ENCODE measurements around the gene NABP2.
A peak's percentile ranks its signal among the peaks of the same experiment; 100 is the strongest.

Gene NABP2

DNA sequence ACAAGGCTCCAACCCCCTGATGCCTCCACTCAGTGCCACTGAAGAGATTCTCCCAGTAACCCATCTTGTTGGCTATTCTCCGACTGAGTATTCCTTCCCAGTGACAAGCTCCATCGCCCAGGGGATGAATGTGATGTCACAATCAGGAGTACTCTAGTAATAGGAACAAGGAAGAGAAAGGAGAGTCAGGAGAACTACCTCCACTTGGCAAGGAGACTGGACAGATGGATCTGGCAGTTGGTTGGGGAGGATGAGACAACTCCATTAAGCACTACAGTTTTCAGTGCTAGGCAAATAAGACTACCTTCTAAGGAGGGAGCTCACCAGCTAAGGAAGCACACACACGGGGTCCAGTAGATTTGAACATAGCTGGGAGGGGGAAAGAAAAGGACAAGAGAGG lies 7.7 kb upstream of the NABP2 start:
- no peak for DNase-seq

DNA sequence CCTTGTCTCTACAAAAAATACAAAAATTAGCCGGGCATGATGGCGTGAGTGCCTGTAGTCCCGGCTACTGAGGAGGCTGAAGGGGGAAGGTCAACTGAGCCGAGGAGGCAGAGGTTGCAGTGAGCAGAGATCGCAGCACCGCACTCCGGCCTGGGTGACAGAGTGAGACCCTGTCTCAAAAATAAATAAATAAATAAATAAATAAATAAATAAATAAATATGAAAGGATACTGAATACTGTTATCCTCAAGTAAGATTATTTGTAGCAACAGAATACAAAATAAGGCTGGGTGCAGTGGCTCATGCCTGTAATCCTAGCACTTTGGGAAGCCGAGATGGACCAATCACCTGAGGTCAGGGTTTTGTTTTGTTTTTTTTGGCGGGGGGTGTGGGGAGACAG lies 4.3 kb upstream of the NABP2 start:
- no peak for DNase-seq

DNA sequence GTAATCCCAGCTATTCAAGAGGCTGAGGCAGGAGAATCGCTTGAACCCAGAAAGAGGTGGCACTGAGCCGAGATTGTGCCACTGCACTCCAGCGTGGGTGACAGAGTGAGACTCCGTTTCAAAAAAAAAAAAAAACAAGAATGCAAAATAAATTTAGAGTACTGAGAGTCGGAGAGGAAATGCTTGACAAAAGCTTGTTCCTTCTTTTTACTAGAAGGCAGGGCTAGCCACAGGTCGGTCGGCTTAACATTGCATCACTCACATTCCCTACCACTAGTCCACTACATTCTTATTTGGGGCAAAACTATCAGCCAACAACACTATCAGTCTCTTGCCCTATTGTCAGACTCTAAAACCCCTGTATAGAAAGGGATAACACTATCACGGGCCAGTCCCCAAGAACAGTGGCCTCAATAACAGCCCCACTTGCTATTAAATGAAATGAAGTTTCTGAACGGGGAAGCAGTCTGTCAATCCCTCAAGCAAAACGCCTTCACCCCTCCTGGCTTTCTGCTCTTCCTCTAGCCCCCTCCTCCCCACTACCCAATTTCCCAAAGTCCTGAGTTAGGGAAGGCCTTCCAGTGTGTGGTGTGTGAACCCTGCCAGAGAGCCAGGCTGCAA lies 3.4 kb upstream of the NABP2 start:
- DNase-seq, result peak; percentile 40

DNA sequence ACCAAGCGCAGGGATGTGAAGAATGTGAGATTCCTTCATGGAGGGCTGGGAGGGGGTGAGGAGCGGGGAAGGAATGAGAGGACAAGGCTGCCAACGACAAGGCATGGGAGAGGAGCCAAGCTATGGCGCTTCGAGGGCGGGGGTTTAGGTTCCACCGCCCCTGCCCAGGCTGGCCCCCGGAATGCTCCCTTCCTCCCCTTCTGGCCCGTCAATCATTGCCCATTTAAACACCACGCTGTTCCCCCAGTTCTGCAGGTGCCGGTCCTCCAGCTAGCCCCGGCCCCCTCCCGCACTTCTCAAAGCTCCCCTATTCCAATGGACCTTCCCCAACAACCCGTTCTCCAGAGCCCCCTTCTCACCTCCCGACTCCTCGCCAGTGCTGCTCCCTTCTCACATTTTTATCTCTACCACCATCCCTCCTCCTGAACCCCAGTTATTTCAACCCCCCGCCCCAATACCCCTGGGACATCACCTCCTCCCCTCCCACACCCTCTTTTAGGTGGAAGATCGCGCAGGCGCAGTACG lies 2.8 kb upstream of the NABP2 start:
- no peak for DNase-seq

DNA sequence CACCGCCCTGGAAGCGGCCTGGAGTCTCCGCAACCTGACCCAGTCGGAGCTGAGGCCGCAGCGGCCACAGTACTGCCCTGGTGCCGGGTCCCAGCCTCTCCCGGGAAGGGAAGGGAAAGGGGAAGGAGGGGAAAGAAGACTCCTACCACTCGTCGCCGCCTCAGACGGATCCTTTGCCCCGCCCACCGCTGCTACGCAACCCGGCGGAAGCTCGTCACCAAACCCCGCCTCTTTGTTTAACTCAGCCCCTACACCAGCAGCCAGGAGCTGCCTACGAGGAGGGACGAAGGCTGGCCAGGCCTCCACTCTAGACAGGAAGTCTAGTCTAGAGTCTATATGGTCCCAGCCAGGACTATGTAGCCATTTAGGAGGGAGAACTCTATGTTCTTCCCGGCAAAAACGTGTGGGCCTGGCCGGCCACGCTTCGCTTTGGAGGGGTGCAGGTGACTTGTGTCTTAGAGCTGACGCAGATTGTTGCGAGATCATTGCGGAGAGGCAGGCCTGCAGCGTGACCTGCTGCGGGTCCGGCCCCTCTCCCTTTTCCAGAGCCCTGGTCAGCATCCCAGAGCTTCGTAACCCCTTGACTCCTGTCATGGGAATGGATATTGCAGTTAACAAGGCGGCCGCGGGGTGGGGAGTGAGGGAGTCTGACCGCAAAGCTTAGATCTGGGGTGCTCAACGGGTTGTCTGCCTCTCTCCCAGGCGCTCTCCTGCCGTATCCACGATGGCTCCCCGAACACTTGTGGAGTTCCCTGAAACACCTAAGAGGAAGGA lies 2.2 kb upstream of the NABP2 start, which contains the start of gene RNF41:
Gene RNF41, minus strand, starts transcription at position 166 of the 774 bp plus-strand sequence. CDS start 7,875 bp downstream, outside the sequence.
- peak; percentile 94 for DNase-seq

DNA sequence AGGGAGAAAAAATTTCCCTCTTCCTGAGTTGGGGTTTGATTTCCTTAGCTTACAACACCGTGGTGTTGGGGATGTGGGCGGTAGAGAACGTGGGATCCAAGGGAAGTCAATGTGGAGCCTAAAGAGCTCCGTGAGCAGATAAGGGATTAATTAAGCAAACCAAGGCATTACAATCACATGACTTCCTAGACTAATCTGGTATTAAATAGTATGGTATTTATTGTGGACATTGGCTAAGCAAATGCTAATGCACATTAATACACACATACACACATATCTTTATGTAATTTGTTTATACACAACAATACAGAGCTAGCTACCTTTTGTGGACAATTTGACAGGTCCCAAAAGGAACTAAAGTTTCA lies 1.6 kb upstream of the NABP2 start:
- DNase-seq, result no peak

DNA sequence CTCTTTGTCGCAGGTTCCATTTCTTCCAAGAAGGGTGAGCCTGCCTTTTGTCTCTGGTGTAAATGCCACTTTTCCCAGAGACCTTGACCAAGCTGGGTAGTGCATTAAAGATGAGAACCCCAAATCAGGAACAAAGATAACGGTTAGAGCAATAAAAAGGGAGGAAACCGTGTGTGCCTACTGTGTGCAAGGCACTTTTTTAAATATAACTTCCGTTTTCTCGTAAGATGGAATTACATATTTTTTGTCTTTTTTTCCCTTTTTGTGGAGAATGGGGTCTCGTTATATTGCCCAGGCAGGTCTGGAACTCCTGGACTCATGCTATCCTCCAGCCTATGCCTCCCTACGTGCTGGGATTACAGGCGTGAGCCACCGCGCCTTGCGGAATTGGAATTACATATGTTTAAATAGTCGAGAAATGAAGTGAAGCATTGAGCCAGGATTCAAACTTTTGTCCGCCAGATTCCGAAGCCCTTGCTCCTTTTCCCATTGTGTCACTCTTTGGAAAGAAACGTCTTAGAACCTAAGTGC lies 506 bp upstream of the NABP2 start:
- no peak for DNase-seq

DNA sequence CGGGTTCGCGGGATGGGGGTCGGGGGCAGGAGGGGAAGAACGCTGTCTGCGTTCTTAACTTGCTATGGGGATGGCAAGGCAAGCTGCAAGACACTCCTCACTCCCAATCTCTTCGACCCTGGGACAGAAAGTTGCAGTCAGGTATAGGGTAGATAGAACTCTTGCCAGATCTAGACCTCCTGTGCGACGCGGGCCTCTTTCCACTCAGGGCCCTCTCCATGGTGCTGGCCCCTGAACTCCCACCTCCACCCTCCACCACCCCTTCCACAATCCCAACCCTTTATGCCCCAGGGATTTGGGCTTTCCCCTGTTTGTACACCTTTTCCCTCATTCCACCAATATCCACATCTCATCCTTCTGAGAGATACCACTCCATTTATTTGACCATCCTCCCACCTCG lies 812 bp downstream of the NABP2 start:
- DNase-seq, result no peak

DNA sequence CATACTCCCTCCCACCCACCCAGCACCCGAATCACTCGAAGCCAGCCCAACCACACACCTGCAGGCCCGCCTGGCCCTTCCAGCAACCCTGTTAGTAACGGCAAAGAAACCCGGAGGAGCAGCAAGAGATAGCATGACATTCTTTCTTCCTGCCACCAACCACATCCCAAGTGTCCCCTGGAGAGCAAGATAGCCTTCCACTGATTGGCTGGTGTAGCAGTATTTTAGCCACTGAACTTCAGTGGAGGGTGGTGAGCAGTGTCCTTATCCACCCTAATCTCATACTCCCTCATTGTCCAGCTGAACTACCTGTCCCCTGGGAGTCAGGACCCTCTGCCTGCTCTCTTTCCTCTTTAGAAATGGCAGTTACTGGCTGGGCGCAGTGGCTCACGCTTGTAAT lies 4.9 kb downstream of the NABP2 start:
- no peak for DNase-seq

DNA sequence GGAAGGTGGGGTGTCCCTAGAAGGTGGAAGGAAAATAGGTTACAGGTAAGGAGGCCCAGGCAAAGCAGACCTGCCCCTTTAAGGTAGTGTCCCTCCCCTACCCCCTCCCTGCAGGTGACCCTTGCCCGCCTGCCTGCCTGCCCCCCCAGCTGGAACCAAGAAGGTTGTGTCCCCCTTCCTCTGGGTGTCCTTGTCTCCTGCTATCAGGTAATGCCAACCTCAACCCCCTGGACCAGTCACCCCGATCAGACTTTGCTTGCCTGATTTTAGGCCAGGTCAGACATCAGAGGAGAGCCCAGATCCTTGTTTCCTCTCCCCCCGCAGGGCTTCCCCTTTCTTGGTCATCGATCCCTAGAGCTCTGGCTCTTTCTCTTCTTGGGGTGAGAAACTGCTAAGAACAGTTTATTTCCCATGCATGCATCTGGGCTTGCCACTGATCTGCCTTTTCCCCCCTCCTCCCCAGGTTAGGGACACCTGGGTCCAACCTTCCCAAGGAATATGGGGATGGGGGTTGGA lies 5.8 kb downstream of the NABP2 start, which contains the start of gene SLC39A5:
Gene SLC39A5, plus strand, starts transcription at position 136 of the 516 bp plus-strand sequence. CDS start 1,224 bp downstream, outside the sequence.
- no peak for DNase-seq

DNA sequence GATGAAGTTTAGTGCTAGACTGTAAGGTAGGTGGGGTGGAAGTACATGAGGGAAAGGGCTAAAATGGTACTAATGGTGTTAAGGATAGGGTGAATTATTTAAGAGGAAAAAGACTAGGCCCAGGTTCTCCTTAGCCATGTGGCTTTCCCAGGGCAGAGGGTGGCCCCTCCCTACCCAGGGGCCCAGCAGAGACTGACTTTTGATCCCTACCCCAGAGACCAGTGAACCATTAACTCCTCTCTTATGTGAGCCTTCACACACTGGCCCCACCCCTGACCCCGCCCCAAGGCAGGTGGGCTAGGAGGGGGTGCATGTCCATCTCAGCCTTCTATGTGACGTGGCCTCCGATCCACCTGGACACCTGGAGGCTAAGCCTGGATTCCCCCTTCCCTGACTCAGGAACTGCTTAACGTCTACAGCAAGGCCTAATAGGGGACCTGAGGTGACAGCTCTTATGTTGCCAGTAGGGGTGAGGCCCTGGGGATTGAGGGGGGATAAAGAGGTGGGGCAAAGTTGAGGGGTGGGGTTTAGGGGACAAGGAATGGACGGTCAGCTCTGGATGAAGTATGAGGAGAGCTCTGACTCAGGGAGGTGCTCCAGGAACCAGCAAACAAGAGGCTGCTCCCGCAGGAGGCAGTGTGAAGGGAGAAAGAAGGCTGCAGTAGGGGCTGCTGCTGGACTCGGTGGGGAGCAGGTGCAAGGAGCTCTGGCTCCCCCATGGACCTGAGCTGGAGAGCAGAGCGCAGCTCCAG lies 6.5 kb downstream of the NABP2 start:
- DNase-seq, result no peak

DNA sequence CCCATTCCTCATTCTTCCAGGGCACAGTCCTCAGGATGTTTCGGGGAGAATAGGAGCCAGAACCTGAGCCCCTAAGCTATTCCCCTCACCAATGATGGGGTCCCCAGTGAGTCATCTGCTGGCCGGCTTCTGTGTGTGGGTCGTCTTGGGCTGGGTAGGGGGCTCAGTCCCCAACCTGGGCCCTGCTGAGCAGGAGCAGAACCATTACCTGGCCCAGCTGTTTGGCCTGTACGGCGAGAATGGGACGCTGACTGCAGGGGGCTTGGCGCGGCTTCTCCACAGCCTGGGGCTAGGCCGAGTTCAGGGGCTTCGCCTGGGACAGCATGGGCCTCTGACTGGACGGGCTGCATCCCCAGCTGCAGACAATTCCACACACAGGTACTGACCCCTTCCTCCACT lies 7.0 kb downstream of the NABP2 start:
- DNase-seq, result no peak

DNA sequence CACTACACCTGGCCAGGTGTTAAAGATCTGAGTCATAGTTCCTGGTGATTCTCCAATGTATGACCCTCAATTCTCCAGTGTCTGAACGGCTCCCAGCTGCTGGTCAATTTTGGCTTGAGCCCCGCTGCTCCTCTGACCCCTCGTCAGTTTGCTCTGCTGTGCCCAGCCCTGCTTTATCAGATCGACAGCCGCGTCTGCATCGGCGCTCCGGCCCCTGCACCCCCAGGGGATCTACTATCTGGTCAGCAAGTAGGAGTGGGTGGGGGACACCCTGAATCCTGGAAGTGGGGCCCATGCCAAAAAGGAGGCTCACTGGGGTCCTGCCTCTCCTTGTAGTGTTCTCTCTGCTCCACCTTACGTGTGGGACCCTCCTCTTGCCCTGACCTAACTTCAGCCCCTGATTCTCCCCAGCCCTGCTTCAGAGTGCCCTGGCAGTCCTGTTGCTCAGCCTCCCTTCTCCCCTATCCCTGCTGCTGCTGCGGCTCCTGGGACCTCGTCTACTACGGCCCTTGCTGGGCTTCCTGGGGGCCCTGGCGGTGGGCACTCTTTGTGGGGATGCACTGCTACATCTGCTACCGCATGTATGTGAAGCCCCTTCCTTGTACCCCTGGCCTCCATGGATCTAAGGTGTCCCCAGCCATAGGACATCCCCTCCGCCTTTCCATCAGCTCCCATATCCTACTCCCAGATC lies 10.7 kb downstream of the NABP2 start:
- no peak for DNase-seq

DNA sequence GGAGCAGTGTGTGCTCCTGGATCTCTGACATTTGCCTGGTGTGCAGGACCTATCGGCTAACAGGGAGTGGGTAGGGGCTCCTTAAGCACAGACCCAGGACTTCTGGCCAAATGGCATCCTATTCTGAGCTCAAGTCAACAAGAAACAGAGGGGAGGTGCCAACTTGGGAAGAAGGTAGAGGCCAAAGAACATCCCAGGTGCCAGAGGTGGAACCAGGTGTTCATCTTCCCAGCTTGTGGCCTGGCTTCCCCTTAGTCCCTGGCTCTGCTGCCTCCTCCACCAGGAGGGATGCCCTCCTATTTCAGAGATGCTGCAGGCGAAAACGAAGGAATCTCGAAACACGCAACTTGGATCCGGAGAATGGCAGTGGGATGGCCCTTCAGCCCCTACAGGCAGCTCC lies 11.9 kb downstream of the NABP2 start:
- no peak for DNase-seq

DNA sequence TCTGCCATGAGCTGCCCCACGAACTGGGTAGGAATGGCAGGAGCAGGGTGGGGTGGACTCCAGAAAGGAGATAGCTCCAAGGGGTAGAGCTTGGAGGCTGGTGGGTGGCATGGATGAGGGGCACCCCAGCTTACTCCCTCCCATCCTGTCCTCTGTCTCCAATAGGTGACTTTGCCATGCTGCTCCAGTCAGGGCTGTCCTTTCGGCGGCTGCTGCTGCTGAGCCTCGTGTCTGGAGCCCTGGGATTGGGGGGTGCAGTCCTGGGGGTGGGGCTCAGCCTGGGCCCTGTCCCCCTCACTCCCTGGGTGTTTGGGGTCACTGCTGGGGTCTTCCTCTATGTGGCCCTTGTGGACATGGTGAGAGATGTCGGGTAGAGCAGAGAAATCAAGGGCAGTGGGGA lies 12.8 kb downstream of the NABP2 start:
- no peak for DNase-seq

DNA sequence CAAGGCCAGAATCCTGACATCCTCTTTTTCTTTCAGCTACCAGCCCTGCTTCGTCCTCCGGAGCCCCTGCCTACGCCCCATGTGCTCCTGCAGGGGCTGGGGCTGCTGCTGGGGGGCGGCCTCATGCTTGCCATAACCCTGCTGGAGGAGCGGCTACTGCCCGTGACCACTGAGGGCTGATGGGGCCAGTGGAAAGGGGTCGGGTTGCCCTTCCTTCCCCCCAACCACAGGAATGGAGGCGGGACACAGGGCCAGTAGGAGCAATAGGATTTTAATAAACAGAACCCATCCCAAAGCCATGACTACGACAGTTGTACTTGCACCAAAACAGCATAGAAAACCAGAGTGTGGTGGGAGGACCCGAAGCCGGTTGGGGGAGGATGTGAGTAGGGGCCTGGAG lies 13.4 kb downstream of the NABP2 start:
- no peak for DNase-seq

DNA sequence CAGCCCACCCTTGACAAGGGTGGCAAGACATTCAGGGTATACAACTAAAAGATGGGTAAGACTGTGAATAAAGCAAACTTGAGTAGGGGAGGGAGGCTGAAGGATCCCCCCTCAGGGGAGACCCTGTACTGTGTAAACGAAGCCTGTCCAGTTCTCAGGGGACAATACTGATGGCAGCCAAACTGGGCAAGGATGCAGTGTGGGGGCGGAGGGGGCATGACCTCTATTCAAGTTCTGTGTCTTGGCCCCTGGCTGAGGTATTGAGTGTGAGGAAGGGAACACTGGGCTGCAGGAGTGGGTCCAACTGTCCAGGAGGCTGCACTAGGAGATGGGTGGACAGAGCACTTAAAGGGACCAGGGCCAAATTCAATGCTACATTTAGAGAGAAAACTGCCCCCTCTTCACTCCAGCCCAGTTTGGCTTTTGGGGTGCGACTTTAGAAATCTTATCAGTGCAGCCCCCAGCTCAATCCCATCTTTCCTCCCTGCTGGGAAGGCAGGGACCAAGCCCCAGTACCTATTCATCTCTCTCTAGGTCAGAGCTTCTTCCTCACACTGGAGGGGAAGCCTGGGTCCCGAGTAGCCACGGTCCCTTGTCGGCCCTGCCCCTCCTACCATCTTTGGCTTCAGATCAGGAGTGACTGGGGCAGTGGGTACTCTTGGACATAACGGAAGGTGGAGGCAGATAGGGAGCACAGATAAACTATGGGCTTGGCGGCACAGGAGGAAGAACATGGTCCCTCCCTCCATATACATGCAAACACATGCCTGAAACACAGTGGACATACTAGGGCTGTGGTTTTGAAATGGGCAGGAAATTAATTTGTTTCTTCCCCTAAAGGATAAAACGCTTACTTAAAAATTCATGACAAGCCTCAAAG lies 17.5 kb downstream of the NABP2 start:
- no peak for DNase-seq

DNA sequence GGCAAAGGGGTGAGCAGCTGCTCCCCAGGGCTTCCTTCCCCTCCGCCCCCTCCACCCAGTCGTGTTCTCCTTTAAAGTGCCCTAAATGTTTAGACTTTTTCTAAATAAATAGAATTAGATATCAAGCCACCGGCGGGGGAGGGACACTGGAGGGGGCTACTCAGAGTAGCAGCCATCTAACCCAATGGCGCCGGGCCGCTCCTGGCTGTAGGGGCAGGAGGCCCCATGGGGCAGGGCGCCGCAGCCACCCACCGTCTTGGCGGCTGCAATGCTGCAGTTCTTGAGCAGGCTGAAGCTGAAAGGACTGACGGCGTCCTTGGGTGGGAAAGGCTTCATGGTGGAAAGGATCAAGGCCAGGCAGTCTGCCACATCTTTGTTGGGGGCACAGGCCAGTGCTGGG lies 18.8 kb downstream of the NABP2 start:
- DNase-seq, result no peak

DNA sequence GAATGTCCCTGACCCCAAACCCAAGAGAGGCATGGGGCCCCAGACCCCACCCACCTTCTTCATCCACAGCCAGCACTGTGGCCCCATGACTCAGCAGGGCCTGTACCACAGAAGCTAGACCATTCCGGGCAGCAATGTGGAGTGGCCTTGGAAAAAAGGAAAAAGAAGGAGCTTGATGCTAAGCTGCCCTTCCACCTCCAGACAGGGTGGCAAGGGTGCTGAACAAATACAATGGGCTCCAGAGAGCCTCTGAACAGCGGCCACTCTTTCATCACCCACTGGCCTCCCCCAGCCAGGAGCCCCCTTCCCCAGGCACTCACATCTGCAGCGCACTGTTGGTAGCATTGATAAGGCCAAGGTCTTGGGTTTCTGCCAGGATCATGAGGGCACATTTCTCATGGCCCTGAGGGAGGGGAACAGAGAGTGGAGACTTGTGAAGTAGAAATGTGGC lies 19.6 kb downstream of the NABP2 start:
- no peak for DNase-seq

DNA sequence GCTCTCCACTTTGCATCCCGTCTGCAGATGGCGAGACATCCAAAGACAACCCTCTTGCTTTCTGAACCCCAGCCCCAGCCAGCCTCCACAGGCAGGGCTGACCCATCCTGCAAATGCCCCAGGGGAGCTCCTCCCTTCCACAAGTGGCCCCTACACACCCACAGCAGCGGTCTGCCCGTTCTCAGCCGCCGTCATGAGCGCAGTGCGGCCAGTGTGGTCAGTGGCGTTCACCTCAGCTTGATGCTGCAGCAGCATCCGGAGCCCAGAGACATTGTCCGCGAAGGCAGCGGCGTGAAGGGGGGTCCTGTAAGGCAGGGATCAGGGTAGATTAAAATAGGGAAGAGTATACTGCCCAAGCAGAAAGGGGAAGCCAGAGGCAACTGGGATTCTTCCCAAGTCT lies 20.4 kb downstream of the NABP2 start:
- DNase-seq, result no peak

DNA sequence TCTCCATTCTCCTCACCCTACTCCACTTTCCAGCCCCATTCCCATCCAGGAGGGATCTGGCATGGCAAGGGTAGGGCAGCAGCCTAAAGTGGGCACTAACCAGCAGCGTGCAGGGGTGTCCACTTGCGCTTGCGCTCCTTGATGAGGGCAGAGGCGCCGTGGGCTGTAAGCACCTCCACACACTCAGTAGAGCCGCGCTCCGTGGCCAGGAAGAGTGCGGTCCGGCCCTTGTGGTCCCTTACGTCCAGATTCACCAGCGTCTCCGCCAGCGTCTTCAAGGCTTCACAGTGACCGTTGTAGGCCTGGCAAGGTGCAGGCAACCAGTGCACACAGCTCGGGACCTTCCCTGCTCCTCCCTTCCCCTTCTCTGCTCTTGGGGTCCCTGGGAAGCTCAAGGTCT lies 23.8 kb downstream of the NABP2 start:
- no peak for DNase-seq
